Liver (tissue), 9 donors: ENCODE data around the gene DOCK9. TPM values are rescaled to one million over a fixed set of nuclear protein-coding genes. Genes with fewer than 3 reads are reported as not detected.

Source experiments
- DNase-seq: peaks from one replicate; pipeline ENCODE4 v3.0.0-alpha.2; 2017; ENCODE audit warnings: low spot score
- H3K27ac ChIP-seq, 2 donors: one replicate each; pipeline ENCODE4 v1.7.0; 2013; ENCODE audit warnings: inconsistent platforms in 2 of 2, low read length in 2 of 2, control low read depth in 1 of 2, low read depth in 1 of 2, mild to moderate bottlenecking in 1 of 2
- H3K27me3 ChIP-seq, 4 donors: one replicate each; pipeline versions ENCODE4 v1.6.1 to v1.7.0; 2013; ENCODE audit warnings: low read length in 3 of 4, inconsistent platforms in 1 of 4, mild to moderate bottlenecking in 1 of 4, moderate library complexity in 1 of 4; ENCODE audit not compliant: control insufficient read depth in 4 of 4, insufficient read depth in 4 of 4
- H3K36me3 ChIP-seq, 4 donors: one replicate each; pipeline versions ENCODE4 v1.6.1 to v1.7.0; 2013; ENCODE audit warnings: low read length in 3 of 4, mild to moderate bottlenecking in 3 of 4, low read depth in 1 of 4, moderate library complexity in 1 of 4; ENCODE audit not compliant: control insufficient read depth in 4 of 4, insufficient read depth in 3 of 4
- H3K4me1 ChIP-seq, 4 donors: one replicate each; pipeline versions ENCODE4 v1.6.1 to v1.7.0; 2013; ENCODE audit warnings: low read length in 3 of 4, mild to moderate bottlenecking in 3 of 4, moderate library complexity in 1 of 4; ENCODE audit not compliant: control insufficient read depth in 4 of 4, insufficient read depth in 4 of 4
- H3K4me3 ChIP-seq, 3 donors: one replicate each; pipeline versions ENCODE4 v1.6.1 to v1.7.0; 2013; ENCODE audit warnings: low read length in 3 of 3, control low read depth in 1 of 3, low read depth in 1 of 3, mild to moderate bottlenecking in 1 of 3
- H3K9ac ChIP-seq, 2 donors: one replicate each; pipeline ENCODE4 v1.7.0; 2013; ENCODE audit warnings: low read length in 2 of 2, mild to moderate bottlenecking in 2 of 2, moderate library complexity in 2 of 2, control low read depth in 1 of 2, low read depth in 1 of 2
- H3K9me3 ChIP-seq, 4 donors: one replicate each; pipeline versions ENCODE4 v1.6.1 to v1.7.0; 2013; ENCODE audit warnings: low read length in 3 of 4; ENCODE audit not compliant: control insufficient read depth in 4 of 4
- ATF3 ChIP-seq: IDR thresholded peaks from 2 replicates; pipeline ENCODE4 v1.6.1; 2016; ENCODE audit warnings: antibody characterized with exemption
- CTCF ChIP-seq: fragments of 150-350 bp; IDR thresholded peaks from 2 replicates; pipeline ENCODE4 v1.5.1; 2017; ENCODE audit warnings: improper control_type of control experiment, low read depth, low read length; ENCODE audit not compliant: missing input control
- EGR1 ChIP-seq, 2 donors: IDR thresholded peaks; 2 replicates each; pipeline ENCODE4 v1.6.1; 2016 to 2018; ENCODE audit warnings: antibody characterized with exemption in 2 of 2, low read depth in 2 of 2
- FOXA1 ChIP-seq: IDR thresholded peaks from 2 replicates; pipeline ENCODE4 v1.6.1; 2016; ENCODE audit warnings: antibody characterized with exemption
- FOXA2 ChIP-seq: IDR thresholded peaks from 2 replicates; pipeline ENCODE4 v1.6.1; 2016; ENCODE audit warnings: antibody characterized with exemption
- GABPA ChIP-seq, 2 donors: IDR thresholded peaks in 1 of 2; conservative IDR thresholded peaks in 1 of 2; 2 replicates each; pipeline ENCODE4 v1.6.1; 2016; ENCODE audit warnings: antibody characterized with exemption in 2 of 2, mild to moderate bottlenecking in 1 of 2, moderate library complexity in 1 of 2
- HNF4A ChIP-seq, 2 donors: conservative IDR thresholded peaks; 2 replicates each; pipeline ENCODE4 v1.6.1; 2016; ENCODE audit warnings: antibody characterized with exemption in 2 of 2, mild to moderate bottlenecking in 2 of 2
- HNF4G ChIP-seq: IDR thresholded peaks from 2 replicates; pipeline ENCODE4 v1.6.1; 2016; ENCODE audit warnings: antibody characterized with exemption
- MAX ChIP-seq: IDR thresholded peaks from 2 replicates; pipeline ENCODE4 v1.6.1; 2016; ENCODE audit warnings: antibody characterized with exemption
- NR2F2 ChIP-seq: IDR thresholded peaks from 2 replicates; pipeline ENCODE4 v1.6.1; 2016; ENCODE audit warnings: antibody characterized with exemption
- RAD21 ChIP-seq, 2 donors: IDR thresholded peaks; 2 replicates each; pipeline ENCODE4 v1.6.1; 2016; ENCODE audit warnings: antibody characterized with exemption in 2 of 2, mild to moderate bottlenecking in 2 of 2
- SP1 ChIP-seq: IDR thresholded peaks from 2 replicates; pipeline ENCODE4 v1.6.1; 2018; ENCODE audit warnings: antibody characterized with exemption, mild to moderate bottlenecking
- TAF1 ChIP-seq: conservative IDR thresholded peaks from 2 replicates; pipeline ENCODE4 v1.6.1; 2016; ENCODE audit warnings: antibody characterized with exemption, mild to moderate bottlenecking
- ZBTB33 ChIP-seq: IDR thresholded peaks from 2 replicates; pipeline ENCODE4 v1.6.1; 2016; ENCODE audit warnings: antibody characterized with exemption
- WGBS: extraction: QIAGEN DNeasy Blood & Tissue Kit; methylation state at CpG from one replicate; pipeline ENCODE4 v1.1.7; 2013; 5-methylcytosine and 5-hydroxymethylcytosine counted together
- polyA plus RNA-seq, 2 donors: library from polyadenylated mRNA; stranded (reverse) in 1 of 2; unstranded in 1 of 2; fragments of 200-250 nt in 1 of 2; fragments of >200 nt in 1 of 2; fragmentation: Nextera tagmentation in 1 of 2; extraction: Ambion mirVana in 1 of 2; gene quantifications; one replicate each; pipeline versions ENCODE4 v1.2.1 to v1.2.3, GENCODE V29; 2013 to 2015
- total RNA-seq, 2 donors: library from RNA; depleted of rRNA; stranded (reverse); fragments of >200 nt; gene quantifications; one replicate each; pipeline ENCODE4 v1.2.3, GENCODE V29; 2014
- donor health status: healthy.
- donor health status: healthy.
- donor health status: healthy.
- donor health status: healthy.
- donor health status: healthy.

The DOCK9 gene
- total and polyA plus RNA-seq, 4 donors, result 5.4 to 31.3 (median 10.6) TPM

- Histone ChIP-seq H3K36me3 (no peaks in the 10 kb centered on the region), H3K4me3 (no peak overlapping the region), H3K9me3 (no peaks in the 10 kb centered on the region), H3K27me3 (no peaks in the 10 kb centered on the region), H3K27ac (no peak overlapping the region), H3K4me1 (no peaks in the 10 kb centered on the region), H3K9ac (no peak overlapping the region)
- DNase-seq, result no peak
- 81% methylated on average over 8 of the region's 8 CpGs for WGBS
- TF ChIP-seq GABPA (IDR thresholded peaks at IDR 0.05 in 1 of 2, conservative IDR thresholded peaks at IDR 0.05 in 1 of 2) (no peak), MAX (no peak)
Observed at GRCh38 chr13:98778749-98779148, 199.1 kb downstream of the DOCK9 start.

- DNase-seq, result no peak
- WGBS, result 92% methylated on average over 5 of the region's 5 CpGs
- Histone ChIP-seq H3K4me3 (no peak overlapping the region), H3K9ac (no peak overlapping the region), H3K4me1 (no peaks in the 10 kb centered on the region), H3K36me3 (no peaks in the 10 kb centered on the region), H3K9me3 (no peaks in the 10 kb centered on the region), H3K27ac (no peak overlapping the region), H3K27me3 (no peaks in the 10 kb centered on the region)
- no peak for TF ChIP-seq RAD21 (IDR thresholded peaks at IDR 0.05)
- TF ChIP-seq MAX, result no peak
- TF ChIP-seq FOXA2, result no peak
- TF ChIP-seq HNF4G, result no peak
- no peak for TF ChIP-seq TAF1
- no peak for TF ChIP-seq FOXA1
- no peak for TF ChIP-seq EGR1 (IDR thresholded peaks at IDR 0.05; ENCODE audit: low read depth in 2 of 2)
- no peak for TF ChIP-seq SP1
- no peak for TF ChIP-seq NR2F2
Observed at GRCh38 chr13:98776644-98777043, 201.2 kb downstream of the DOCK9 start.

GRCh38 chr13:98775844-98776598 is 201.8 kb downstream of the DOCK9 start:
- Histone ChIP-seq H3K27me3 (no peaks in the 10 kb centered on the region), H3K9me3 (no peaks in the 10 kb centered on the region), H3K27ac (no peak overlapping the region), H3K4me3 (no peak overlapping the region), H3K36me3 (no peaks in the 10 kb centered on the region), H3K9ac (no peak overlapping the region), H3K4me1 (no peaks in the 10 kb centered on the region)
- 83% methylated on average over 22 of the region's 22 CpGs for WGBS
- no peak for TF ChIP-seq ATF3
- no peak for TF ChIP-seq SP1
- TF ChIP-seq GABPA (IDR thresholded peaks at IDR 0.05 in 1 of 2, conservative IDR thresholded peaks at IDR 0.05 in 1 of 2), result no peak
- no peak for TF ChIP-seq FOXA1
- TF ChIP-seq HNF4A (conservative IDR thresholded peaks at IDR 0.05), result no peak
- TF ChIP-seq HNF4G, result no peak
- TF ChIP-seq CTCF, result no peak
- TF ChIP-seq EGR1 (IDR thresholded peaks at IDR 0.05; ENCODE audit: low read depth in 2 of 2), result no peak
- no peak for TF ChIP-seq ZBTB33
- no peak for DNase-seq
